Adipocyte (in vitro differentiated cells): ENCODE results near the gene IFRD2.
A peak's percentile ranks its signal among the peaks of the same experiment; 100 is the strongest.

ENCODE experiments used
- DNase-seq: peaks from one replicate; pipeline ENCODE4 v3.0.0-alpha.2; 2015; ENCODE audit warnings: low read depth
- H3K27me3 ChIP-seq: replicated peaks from 2 replicates; pipeline ENCODE4 v1.7.0; 2013; ENCODE audit warnings: mild to moderate bottlenecking, low read length, moderate library complexity; ENCODE audit not compliant: control insufficient read depth, insufficient read depth
- H3K36me3 ChIP-seq: 2 replicates; pipeline ENCODE4 v1.7.0; 2013; ENCODE audit warnings: low read length, mild to moderate bottlenecking, moderate library complexity; ENCODE audit not compliant: control insufficient read depth, insufficient read depth, severe bottlenecking
- H3K4me1 ChIP-seq: 2 replicates; pipeline ENCODE4 v1.7.0; 2013; ENCODE audit warnings: mild to moderate bottlenecking, low read length, moderate library complexity; ENCODE audit not compliant: control insufficient read depth, insufficient read depth
- H3K4me3 ChIP-seq: 2 replicates; pipeline ENCODE4 v1.7.0; 2013; ENCODE audit warnings: mild to moderate bottlenecking, low read length, moderate library complexity
- H3K9ac ChIP-seq: 2 replicates; pipeline ENCODE4 v1.7.0; 2013; ENCODE audit warnings: mild to moderate bottlenecking, low read length, moderate library complexity
- H3K9me3 ChIP-seq: 2 replicates; pipeline ENCODE4 v1.7.0; 2013; ENCODE audit warnings: mild to moderate bottlenecking, low read length, moderate library complexity; ENCODE audit not compliant: control insufficient read depth

The IFRD2 gene, protein sequence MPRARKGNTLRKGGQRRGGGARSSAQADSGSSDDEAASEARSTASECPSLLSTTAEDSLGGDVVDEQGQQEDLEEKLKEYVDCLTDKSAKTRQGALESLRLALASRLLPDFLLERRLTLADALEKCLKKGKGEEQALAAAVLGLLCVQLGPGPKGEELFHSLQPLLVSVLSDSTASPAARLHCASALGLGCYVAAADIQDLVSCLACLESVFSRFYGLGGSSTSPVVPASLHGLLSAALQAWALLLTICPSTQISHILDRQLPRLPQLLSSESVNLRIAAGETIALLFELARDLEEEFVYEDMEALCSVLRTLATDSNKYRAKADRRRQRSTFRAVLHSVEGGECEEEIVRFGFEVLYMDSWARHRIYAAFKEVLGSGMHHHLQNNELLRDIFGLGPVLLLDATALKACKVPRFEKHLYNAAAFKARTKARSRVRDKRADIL

DNA sequence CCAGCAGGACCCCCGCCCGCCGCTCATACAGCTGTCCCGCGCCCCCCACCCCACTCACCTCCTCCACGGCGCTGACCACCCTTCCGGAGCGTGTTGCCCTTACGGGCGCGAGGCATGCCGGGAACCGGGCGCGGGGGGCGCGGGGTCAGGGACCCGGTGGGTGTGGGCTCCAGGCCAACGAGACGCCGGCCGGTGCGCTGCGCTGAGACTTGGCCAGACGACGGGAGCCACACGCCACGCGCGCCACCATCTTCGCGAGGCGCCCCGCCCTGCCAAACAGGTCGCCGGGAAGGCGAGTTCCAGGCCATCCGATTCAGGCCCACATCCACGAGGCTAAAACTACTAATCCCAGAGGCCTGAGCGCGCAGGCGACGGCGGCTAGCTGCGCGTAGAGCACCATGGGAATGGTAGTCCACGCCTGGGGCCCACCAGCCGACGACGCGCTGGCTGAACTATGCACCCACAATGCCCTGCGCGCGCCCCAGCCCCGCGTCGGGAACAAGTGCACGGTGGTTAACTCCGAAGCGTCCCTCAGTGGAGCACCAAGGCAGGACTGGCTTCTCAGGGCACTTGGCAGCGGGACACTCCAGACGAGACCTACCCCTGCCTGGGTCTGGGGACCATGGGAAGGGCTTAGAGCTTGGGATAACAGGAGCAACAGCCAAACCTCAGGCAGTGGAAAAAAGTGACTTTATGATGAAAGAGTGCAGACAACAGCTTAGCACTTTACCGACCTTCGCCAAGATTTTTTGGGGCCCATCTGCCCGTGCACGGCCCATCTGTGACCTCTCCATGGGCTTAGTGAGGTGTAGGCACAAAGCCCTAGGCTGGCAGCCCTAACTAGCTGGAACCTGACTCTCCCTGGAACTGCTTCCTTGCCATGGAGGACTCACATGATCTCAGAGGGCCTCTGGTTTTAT lies at the start of gene IFRD2:
IFRD2 (minus strand) TSS at position 271 of the 920 bp plus-strand sequence; CDS start at position 116, 155 bp downstream.
- peaks cover 18% of the 10 kb centered on the region for H3K4me1 ChIP-seq
- peak; percentile 99 for DNase-seq
- H3K9me3 ChIP-seq: no peaks in the 10 kb centered on the region
- H3K36me3 ChIP-seq: peaks cover 34% of the 10 kb centered on the region
- H3K27me3 ChIP-seq: no peaks in the 10 kb centered on the region
- H3K9ac ChIP-seq: peak within 1 kb of the TSS; percentile 92
- peak within 1 kb of the TSS; percentile 95 for H3K4me3 ChIP-seq

DNA sequence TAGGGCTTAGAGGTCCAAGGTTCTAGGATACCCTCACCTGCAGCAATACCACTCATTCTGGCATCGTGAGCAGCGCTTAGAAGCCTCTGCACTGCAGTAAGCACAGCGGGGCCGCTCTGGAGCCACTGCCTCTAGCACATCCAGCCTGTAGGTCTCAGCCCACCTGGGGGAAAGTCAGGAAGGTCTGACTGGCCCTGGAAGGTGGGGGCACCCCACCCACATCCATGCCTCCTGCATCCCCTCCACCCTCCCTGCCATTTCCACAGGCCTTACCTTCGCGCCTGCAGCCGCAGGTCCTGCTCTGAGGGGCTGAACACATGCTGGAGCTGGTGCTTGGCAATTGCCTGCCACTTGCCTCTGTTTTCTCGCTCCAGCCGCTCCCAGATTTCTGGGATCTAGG lies 49.3 kb upstream of the IFRD2 start:
- H3K4me1 ChIP-seq: peaks cover 39% of the 10 kb centered on the region
- no peaks in the 10 kb centered on the region for H3K27me3 ChIP-seq
- H3K9ac ChIP-seq: peak overlapping the region; percentile 89
- peak overlapping the region; percentile 80 for H3K4me3 ChIP-seq
- DNase-seq: no peak
- no peaks in the 10 kb centered on the region for H3K9me3 ChIP-seq
- no peaks in the 10 kb centered on the region for H3K36me3 ChIP-seq

DNA sequence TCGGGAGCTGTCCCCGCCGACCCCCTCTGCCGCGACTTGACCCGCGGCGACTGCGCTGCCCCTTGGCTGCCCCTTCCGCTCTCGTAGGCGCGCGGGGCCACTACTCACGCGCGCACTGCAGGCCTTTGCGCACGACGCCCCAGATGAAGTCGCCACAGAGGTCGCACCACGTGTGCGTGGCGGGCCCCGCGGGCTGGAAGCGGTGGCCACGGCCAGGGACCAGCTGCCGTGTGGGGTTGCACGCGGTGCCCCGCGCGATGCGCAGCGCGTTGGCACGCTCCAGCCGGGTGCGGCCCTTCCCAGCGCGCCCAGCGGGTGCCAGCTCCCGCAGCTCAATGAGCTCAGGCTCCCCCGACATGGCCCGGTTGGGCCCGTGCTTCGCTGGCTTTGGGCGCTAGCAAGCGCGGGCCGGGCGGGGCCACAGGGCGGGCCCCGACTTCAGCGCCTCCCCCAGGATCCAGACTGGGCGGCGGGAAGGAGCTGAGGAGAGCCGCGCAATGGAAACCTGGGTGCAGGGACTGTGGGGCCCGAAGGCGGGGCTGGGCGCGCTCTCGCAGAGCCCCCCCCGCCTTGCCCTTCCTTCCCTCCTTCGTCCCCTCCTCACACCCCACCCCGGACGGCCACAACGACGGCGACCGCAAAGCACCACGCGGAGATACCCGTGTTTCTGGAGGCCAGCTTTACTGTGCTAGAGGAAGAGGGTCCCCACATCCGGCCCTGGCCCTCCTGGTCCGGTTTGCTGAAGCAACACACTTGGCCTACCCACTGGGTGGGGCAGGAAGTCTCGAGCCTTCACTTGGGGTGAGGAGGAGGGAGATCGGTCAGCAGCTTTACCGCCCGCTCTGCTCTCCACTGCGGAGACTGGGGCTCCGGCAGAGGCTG lies 48.5 kb upstream of the IFRD2 start, which contains the start of gene RASSF1:
RASSF1 (minus strand) TSS at position 389 of the 882 bp plus-strand sequence; CDS start at position 358, 31 bp downstream.
- peak within 1 kb of the TSS; percentile 89 for H3K9ac ChIP-seq
- no peaks in the 10 kb centered on the region for H3K27me3 ChIP-seq
- no peaks in the 10 kb centered on the region for H3K36me3 ChIP-seq
- DNase-seq: no peak
- H3K4me3 ChIP-seq: peak within 1 kb of the TSS; percentile 80
- no peaks in the 10 kb centered on the region for H3K9me3 ChIP-seq
- peaks cover 44% of the 10 kb centered on the region for H3K4me1 ChIP-seq

DNA sequence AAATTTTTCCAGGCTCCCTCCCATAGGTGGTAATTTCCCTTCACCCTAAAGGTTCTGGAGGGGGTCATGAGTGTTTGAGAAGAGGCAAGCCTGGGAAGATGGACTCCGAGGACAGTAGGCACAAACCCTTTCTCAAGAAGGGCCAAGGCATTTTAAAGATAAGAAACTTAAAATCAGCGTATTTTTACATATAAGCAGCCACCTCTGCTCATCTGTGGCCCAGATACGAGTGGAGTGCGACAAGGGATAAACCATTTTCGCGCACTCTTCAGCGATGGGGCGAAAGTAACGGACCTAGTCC lies 47.9 kb upstream of the IFRD2 start:
- no peak for DNase-seq
- peak overlapping the region; percentile 89 for H3K9ac ChIP-seq
- H3K4me3 ChIP-seq: peak overlapping the region; percentile 80
- H3K27me3 ChIP-seq: no peaks in the 10 kb centered on the region
- H3K9me3 ChIP-seq: no peaks in the 10 kb centered on the region
- H3K36me3 ChIP-seq: no peaks in the 10 kb centered on the region
- peaks cover 45% of the 10 kb centered on the region for H3K4me1 ChIP-seq

DNA sequence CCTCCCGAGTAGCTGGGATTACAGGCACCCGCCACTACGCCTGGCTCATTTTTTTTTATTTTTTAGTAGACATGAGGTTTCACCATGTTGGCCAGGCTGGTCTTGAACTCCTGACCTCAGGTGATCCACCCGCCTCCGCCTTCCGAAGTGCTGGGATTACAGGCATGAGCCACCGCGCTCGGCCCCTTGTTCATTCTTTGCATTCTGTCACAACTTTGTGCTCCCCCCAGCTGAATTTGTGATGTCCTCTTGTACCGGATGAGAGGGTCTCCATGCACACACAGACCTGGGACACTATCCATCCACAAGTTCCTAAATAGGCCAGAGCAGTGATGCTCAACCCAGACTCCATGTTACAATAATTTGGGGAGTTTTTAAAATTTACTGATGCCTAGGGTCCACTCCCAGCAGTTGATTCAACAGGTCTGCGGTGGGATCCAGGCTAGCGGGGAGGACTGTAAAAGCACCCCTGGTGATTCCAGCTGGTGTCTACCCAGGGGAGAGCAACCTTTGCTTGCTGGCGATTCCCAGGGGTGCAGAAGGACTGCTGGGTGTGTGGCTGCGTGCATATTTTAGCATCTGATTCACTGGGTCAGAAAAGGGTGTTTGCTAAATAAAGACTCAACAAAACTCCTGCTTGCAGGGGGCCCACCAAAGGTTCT lies 47.4 kb upstream of the IFRD2 start:
- Histone ChIP-seq H3K27me3 (no peaks in the 10 kb centered on the region), H3K4me1 (peaks cover 49% of the 10 kb centered on the region), H3K9me3 (no peaks in the 10 kb centered on the region), H3K36me3 (no peaks in the 10 kb centered on the region), H3K9ac (peak overlapping the region; percentile 89), H3K4me3 (peak overlapping the region; percentile 80)
- no peak for DNase-seq

DNA sequence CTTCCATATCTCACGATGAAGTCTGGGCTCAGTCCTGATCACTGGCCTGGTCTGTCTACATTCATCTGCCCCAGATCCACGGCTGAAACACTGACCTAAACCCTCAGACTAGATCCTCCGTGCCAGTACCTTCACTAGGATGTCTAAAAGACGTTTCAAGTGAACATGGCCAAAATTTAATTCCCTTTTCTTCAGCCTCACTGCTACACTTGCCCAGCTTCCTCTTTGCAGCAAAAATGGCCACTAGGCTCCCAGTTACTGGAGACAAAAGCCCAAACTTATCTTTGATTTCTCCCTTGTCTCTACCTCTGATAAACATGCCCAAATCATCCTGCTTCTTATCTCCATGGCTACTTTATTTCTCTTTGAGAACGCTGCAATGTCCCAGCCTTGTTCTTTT lies 46.7 kb upstream of the IFRD2 start:
- Histone ChIP-seq H3K4me1 (peaks cover 56% of the 10 kb centered on the region), H3K4me3 (peak overlapping the region; percentile 40), H3K27me3 (no peaks in the 10 kb centered on the region), H3K9me3 (no peaks in the 10 kb centered on the region), H3K36me3 (no peaks in the 10 kb centered on the region), H3K9ac (peak overlapping the region; percentile 89)
- DNase-seq: no peak

DNA sequence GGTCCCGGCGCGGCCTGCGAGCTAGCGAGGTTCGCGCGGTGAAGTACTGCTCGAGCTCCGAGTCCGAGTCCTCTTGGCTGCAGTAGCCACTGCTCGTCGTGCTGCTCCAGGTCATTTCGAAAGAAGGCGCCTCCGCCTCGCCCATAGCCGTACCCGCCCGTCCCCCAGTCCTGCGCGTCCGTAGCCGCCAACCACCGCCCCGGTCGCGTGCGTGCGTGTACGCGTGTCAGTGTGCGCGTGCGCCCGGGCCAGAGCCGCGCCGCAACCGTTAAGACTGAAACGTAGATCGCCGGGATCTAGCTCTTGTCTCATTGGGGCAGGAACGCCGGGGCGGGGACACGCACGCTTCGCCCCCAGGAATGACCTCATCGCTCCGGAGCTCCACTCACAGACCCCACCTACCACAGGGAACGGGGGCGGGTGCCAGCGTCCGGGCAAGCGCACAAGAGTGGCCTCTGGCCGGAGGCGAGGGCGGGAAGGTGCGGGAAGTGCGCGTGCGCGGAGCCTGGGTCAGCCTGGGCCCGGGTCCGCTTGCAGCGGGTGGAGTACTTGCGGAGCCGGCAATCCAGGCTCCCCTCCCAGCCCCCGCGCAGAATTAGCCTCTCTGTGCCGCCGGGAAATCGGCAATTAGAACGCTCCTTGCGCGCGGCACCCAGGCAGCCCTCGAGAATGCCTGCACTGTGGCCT lies 45.1 kb upstream of the IFRD2 start:
- H3K4me3 ChIP-seq: peak overlapping the region; percentile 87
- peaks cover under 1% of the 10 kb centered on the region for H3K36me3 ChIP-seq
- peak overlapping the region; percentile 89 for H3K9ac ChIP-seq

DNA sequence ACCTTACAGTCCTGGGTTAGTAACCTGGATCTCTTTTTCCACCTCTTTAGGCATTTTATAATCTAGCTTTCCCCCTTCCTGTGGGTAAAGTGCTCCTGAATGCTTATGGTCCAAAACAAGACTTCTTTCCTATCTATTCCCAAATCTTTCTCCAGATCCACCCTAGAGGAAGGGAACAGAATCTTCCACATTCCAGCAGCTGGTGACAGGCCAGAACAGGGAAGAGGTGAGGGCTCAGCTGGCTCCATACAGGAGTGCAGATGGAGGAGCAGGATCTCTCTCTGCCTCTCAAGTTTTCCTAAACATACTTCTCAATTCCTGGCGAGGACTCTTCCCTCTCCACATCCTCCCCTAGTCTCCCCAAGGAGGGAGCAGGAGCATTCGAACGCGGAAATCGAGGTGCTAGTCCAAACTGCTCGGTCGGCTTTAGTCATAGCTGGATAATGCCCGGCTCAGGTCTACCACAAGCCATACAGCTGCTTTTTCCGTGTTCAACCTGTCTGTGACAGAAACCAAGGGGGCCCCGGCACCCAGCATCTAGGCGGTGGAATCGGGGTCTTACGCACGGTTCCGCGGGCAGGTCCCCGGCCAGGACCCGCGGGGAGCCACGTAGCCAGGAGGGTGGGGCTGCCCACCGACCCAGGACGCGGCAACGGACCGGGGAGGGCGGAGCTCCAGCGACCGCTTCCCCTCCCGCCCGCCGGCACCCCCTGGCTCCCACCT lies 44.4 kb upstream of the IFRD2 start:
- peak; percentile 53 for DNase-seq
- H3K36me3 ChIP-seq: peaks cover 7% of the 10 kb centered on the region

More for the DNA sequence above, 45.1 kb upstream of the IFRD2 start:
- peak; percentile 100 for DNase-seq
- H3K27me3 ChIP-seq: no peaks in the 10 kb centered on the region
- no peaks in the 10 kb centered on the region for H3K9me3 ChIP-seq
- peaks cover 61% of the 10 kb centered on the region for H3K4me1 ChIP-seq

DNA sequence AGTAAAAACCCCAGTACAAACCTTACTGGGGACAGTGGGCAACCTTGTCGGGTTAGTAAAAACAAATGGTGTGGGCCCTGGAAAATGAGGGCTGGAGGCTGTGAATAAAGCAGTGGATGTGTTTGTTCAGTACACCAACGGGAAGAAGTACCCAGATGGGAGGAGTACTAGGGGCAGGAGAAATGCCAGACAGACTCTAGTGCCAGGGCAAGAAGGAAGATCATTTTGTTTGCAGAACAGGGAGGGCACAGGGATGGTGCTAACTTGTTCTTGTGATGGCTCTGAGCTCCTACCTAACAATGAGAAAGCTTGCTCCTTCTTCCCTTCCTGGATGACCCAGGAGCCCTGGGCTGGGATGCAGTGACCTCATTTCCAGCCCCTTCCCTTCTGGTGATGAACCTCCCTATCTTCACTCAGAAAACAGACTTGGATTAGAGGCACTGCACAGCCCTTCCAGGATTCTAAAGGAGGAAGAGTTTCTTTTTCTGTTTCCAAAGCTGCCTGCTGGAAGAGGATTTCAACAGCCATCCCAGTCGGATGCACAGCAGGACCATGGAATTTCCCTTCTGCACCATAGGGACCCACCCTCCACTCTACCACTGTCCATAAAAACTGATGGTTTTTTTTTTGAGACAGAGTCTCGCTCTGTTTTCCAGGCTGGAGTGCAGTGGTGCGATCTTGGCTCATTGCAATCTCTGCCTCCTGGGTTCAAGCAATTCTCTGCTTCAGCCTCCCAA lies 42.3 kb upstream of the IFRD2 start:
- H3K4me3 ChIP-seq: peak overlapping the region; percentile 35
- peaks cover 28% of the 10 kb centered on the region for H3K36me3 ChIP-seq
- no peak for DNase-seq
- H3K9ac ChIP-seq: peak overlapping the region; percentile 50
- H3K9me3 ChIP-seq: no peaks in the 10 kb centered on the region
- H3K27me3 ChIP-seq: no peaks in the 10 kb centered on the region
- H3K4me1 ChIP-seq: peaks cover 46% of the 10 kb centered on the region

More for the DNA sequence above, 44.4 kb upstream of the IFRD2 start:
- Histone ChIP-seq H3K9me3 (no peaks in the 10 kb centered on the region), H3K4me3 (peak overlapping the region; percentile 87), H3K27me3 (no peaks in the 10 kb centered on the region), H3K9ac (peak overlapping the region; percentile 89), H3K4me1 (peaks cover 61% of the 10 kb centered on the region)
